CD4-positive, alpha-beta memory T cell (primary cell): Measurements from ENCODE around the gene HEPN1. TPM values are rescaled to one million over a fixed set of nuclear protein-coding genes. Genes with fewer than 3 reads are reported as not detected.

Experiments
- CTCF ChIA-PET: fragments of 350-600 bp; sonication (Branson Sonifier 250); formaldehyde crosslinking; loops from one replicate; lab custom pipeline; 2021; ENCODE audit warnings: inconsistent platforms; ENCODE audit not compliant: partially characterized antibody; lab: Charles Lee
- POLR2A ChIA-PET: fragments of 350-600 bp; sonication (Branson Sonifier 250); formaldehyde crosslinking; loops from one replicate; lab custom pipeline; 2021; ENCODE audit not compliant: partially characterized antibody; lab: Charles Lee
- DNase-seq, 5 donors: peaks; one replicate each; pipeline versions ENCODE4 v3.0.0 to v3.0.0-alpha.2; 2020 to 2022; ENCODE audit warnings: mixed read lengths in 1 of 5
- H3K27ac ChIP-seq: one replicate; pipeline ENCODE4 v1.7.0; 2013; ENCODE audit warnings: low read depth, low read length
- H3K27me3 ChIP-seq: 2 replicates; pipeline ENCODE4 v1.7.0; 2013; ENCODE audit warnings: mild to moderate bottlenecking, low read length, moderate library complexity; ENCODE audit not compliant: insufficient read depth
- H3K36me3 ChIP-seq: 2 replicates; pipeline ENCODE4 v1.7.0; 2013; ENCODE audit warnings: mild to moderate bottlenecking, low read length, moderate library complexity; ENCODE audit not compliant: insufficient read depth
- H3K4me1 ChIP-seq: 2 replicates; pipeline ENCODE4 v1.7.0; 2013; ENCODE audit warnings: mild to moderate bottlenecking, low read length, moderate library complexity; ENCODE audit not compliant: insufficient read depth
- H3K4me3 ChIP-seq, 2 donors: one replicate each; pipeline ENCODE4 v1.7.0; 2013; ENCODE audit warnings: low read length in 2 of 2, mild to moderate bottlenecking in 1 of 2
- H3K9me3 ChIP-seq, 2 donors: one replicate each; pipeline ENCODE4 v1.7.0; 2013; ENCODE audit warnings: low read length in 2 of 2, control low read depth in 1 of 2; ENCODE audit not compliant: control insufficient read depth in 1 of 2
- H3K27ac Mint-ChIP-seq, 7 donors: one replicate each; pipeline ENCODE4 v1.8.0; 2020 to 2021; ENCODE audit warnings: mixed read lengths in 7 of 7, mild to moderate bottlenecking in 6 of 7, inconsistent platforms in 3 of 7, moderate library complexity in 3 of 7
- H3K27me3 Mint-ChIP-seq, 2 donors: one replicate each; pipeline ENCODE4 v1.8.0; 2020 to 2021; ENCODE audit warnings: mixed read lengths in 2 of 2
- H3K36me3 Mint-ChIP-seq, 2 donors: one replicate each; pipeline ENCODE4 v1.8.0; 2020 to 2021; ENCODE audit warnings: mixed read lengths in 2 of 2, inconsistent platforms in 1 of 2, mild to moderate bottlenecking in 1 of 2
- H3K4me1 Mint-ChIP-seq, 4 donors: one replicate each; pipeline ENCODE4 v1.8.0; 2020 to 2021; ENCODE audit warnings: mixed read lengths in 4 of 4, mild to moderate bottlenecking in 1 of 4
- H3K4me3 Mint-ChIP-seq, 8 donors: one replicate each; pipeline ENCODE4 v1.8.0; 2020 to 2021; ENCODE audit warnings: mixed read lengths in 8 of 8, mild to moderate bottlenecking in 7 of 8, moderate library complexity in 6 of 8, inconsistent platforms in 3 of 8
- H3K9me3 Mint-ChIP-seq, 8 donors: one replicate each; pipeline ENCODE4 v1.8.0; 2020 to 2021; ENCODE audit warnings: mixed read lengths in 8 of 8, mild to moderate bottlenecking in 5 of 8, inconsistent platforms in 3 of 8, moderate library complexity in 1 of 8
- intact Hi-C: fragments of 100-400 bp; cut with micrococcal nuclease; formaldehyde crosslinking; loops from one replicate; pipeline ENCODE4 v1.15.1; 2023
- polyA plus RNA-seq, 2 donors: library from polyadenylated mRNA; unstranded; fragments of 300-500 nt; fragmentation: Illumina TruSeq; gene quantifications; one replicate each; pipeline ENCODE4 v1.2.3, GENCODE V29; 2021
- total RNA-seq, 2 experiments: library from RNA; stranded (reverse); gene quantifications; one replicate each; pipeline ENCODE4 v1.2.3, GENCODE V29; 2021

HEPN1 gene
- total and polyA plus RNA-seq, 4 experiments from 2014 or later: not detected

- no peaks in the 10 kb centered on the region for H3K36me3 ChIP-seq
- DNase-seq: no peak
- no peaks in the 10 kb centered on the region for H3K9me3 Mint-ChIP-seq
- H3K9me3 ChIP-seq: no peaks in the 10 kb centered on the region
- peaks cover 8 to 10% of the 10 kb centered on the region in 2 donors for H3K27me3 Mint-ChIP-seq
- H3K4me1 ChIP-seq: peaks cover 8% of the 10 kb centered on the region
- CTCF ChIA-PET: interaction anchor here (0.7 to 1.5 kb wide), 3 partner anchors 18 to 332 kb away, joined by 3 to 4 read pairs (median 4); no protein-coding TSS in a partner anchor
- H3K27ac Mint-ChIP-seq: no peak overlapping the region
- intact Hi-C loops: no loop called here
- no peak overlapping the region for H3K4me3 ChIP-seq
- H3K4me3 Mint-ChIP-seq: no peak overlapping the region
- H3K4me1 Mint-ChIP-seq: peaks cover 4 to 6% (median 4%) of the 10 kb centered on the region in 4 donors
- H3K27ac ChIP-seq: no peak overlapping the region
- POLR2A ChIA-PET: interaction anchor here (1.3 kb wide), 1 partner anchor 9 kb away, joined by 3 read pairs; no protein-coding TSS in a partner anchor
- no peaks in the 10 kb centered on the region for H3K27me3 ChIP-seq
- H3K36me3 Mint-ChIP-seq: no peaks in the 10 kb centered on the region
Measured at GRCh38 chr11:124941703-124942102, 22.7 kb downstream of the HEPN1 start.

- intact Hi-C loops: no loop called here
- Mint-ChIP-seq H3K27ac (no peak overlapping the region), H3K36me3 (no peaks in the 10 kb centered on the region), H3K9me3 (no peaks in the 10 kb centered on the region), H3K4me3 (no peak overlapping the region), H3K4me1 (peaks cover 4 to 6% (median 4%) of the 10 kb centered on the region in 4 donors), H3K27me3 (peaks cover 4 to 7% of the 10 kb centered on the region in 2 donors)
- no peaks in the 10 kb centered on the region for H3K36me3 ChIP-seq
- H3K27me3 ChIP-seq: no peaks in the 10 kb centered on the region
- H3K4me1 ChIP-seq: peaks cover 8% of the 10 kb centered on the region
- ChIA-PET CTCF (interaction anchor here (1.2 to 1.5 kb wide), 2 partner anchors 19 to 199 kb away, joined by 4 read pairs; no protein-coding TSS in a partner anchor), POLR2A (interaction anchor here (1.3 kb wide), 1 partner anchor 8 kb away, joined by 3 read pairs; no protein-coding TSS in a partner anchor)
- H3K9me3 ChIP-seq: no peaks in the 10 kb centered on the region
- no peak overlapping the region for H3K27ac ChIP-seq
- no peak for DNase-seq
- H3K4me3 ChIP-seq: no peak overlapping the region
Measured at GRCh38 chr11:124942466-124943253, 23.6 kb downstream of the HEPN1 start.

GRCh38 chr11:124943254-124943616 is 24.2 kb downstream of the HEPN1 start:
- Histone ChIP-seq H3K27ac (no peak overlapping the region), H3K9me3 (no peaks in the 10 kb centered on the region), H3K27me3 (no peaks in the 10 kb centered on the region), H3K36me3 (no peaks in the 10 kb centered on the region), H3K4me3 (no peak overlapping the region), H3K4me1 (peaks cover 8% of the 10 kb centered on the region)
- no peak for DNase-seq
- ChIA-PET CTCF (no interaction called here), POLR2A (interaction anchor here (1.5 kb wide), 1 partner anchor 11 kb away, joined by 10 read pairs; the partner anchor contains the start of gene CCDC15)
- Mint-ChIP-seq H3K9me3 (peaks cover 0 to 6% (median 2%) of the 10 kb centered on the region in 8 donors), H3K36me3 (peaks cover 1 to 5% of the 10 kb centered on the region in 2 donors), H3K4me1 (peaks cover 5 to 6% (median 6%) of the 10 kb centered on the region in 4 donors), H3K4me3 (no peak overlapping the region), H3K27ac (peak overlapping the region in 1 of 7 donors; percentile 53), H3K27me3 (peaks cover 4 to 7% of the 10 kb centered on the region in 2 donors)
- intact Hi-C loops: no loop called here

- no peak overlapping the region for H3K4me3 Mint-ChIP-seq
Measured at GRCh38 chr11:124943741-124944140, 24.7 kb downstream of the HEPN1 start.

GRCh38 chr11:124944565-124944964 is 25.5 kb downstream of the HEPN1 start:
- Histone ChIP-seq H3K27me3 (no peaks in the 10 kb centered on the region), H3K9me3 (no peaks in the 10 kb centered on the region), H3K36me3 (no peaks in the 10 kb centered on the region), H3K27ac (no peak overlapping the region), H3K4me1 (peaks cover 12% of the 10 kb centered on the region), H3K4me3 (no peak overlapping the region)
- Mint-ChIP-seq H3K9me3 (peaks cover 0 to 11% (median 6%) of the 10 kb centered on the region in 8 donors), H3K36me3 (peaks cover 2 to 8% of the 10 kb centered on the region in 2 donors), H3K4me1 (peaks cover 7 to 16% (median 13%) of the 10 kb centered on the region in 4 donors), H3K27ac (no peak overlapping the region), H3K4me3 (no peak overlapping the region), H3K27me3 (peaks cover 3 to 7% of the 10 kb centered on the region in 2 donors)
- DNase-seq: no peak
- intact Hi-C loops: no loop called here
- ChIA-PET CTCF (interaction anchor here (1.0 kb wide), 1 partner anchor 9 kb away, joined by 5 read pairs; no protein-coding TSS in a partner anchor), POLR2A (interaction anchor here (1.5 kb wide), 1 partner anchor 9 kb away, joined by 10 read pairs; the partner anchor contains the start of gene CCDC15)

More at GRCh38 chr11:124943741-124944140, 24.7 kb downstream of the HEPN1 start:
- Histone ChIP-seq H3K27me3 (no peaks in the 10 kb centered on the region), H3K27ac (no peak overlapping the region), H3K4me1 (peaks cover 8% of the 10 kb centered on the region), H3K4me3 (no peak overlapping the region), H3K9me3 (no peaks in the 10 kb centered on the region), H3K36me3 (no peaks in the 10 kb centered on the region)
- intact Hi-C loops: no loop called here
- Mint-ChIP-seq H3K36me3 (peaks cover 2 to 8% of the 10 kb centered on the region in 2 donors), H3K9me3 (peaks cover 0 to 11% (median 5%) of the 10 kb centered on the region in 8 donors), H3K4me1 (peaks cover 7 to 11% (median 8%) of the 10 kb centered on the region in 4 donors), H3K27me3 (peaks cover 3 to 7% of the 10 kb centered on the region in 2 donors), H3K27ac (peak overlapping the region in 3 of 7 donors; percentile 4 to 71 (median 42))
- ChIA-PET POLR2A (interaction anchor here (1.5 kb wide), 1 partner anchor 10 kb away, joined by 10 read pairs; the partner anchor contains the start of gene CCDC15), CTCF (interaction anchor here (1.0 kb wide), 1 partner anchor 10 kb away, joined by 5 read pairs; no protein-coding TSS in a partner anchor)
- no peak for DNase-seq

GRCh38 chr11:124945826-124946225 is 26.8 kb downstream of the HEPN1 start:
- Mint-ChIP-seq H3K27me3 (peaks cover 3% of the 10 kb centered on the region in 2 donors), H3K36me3 (peaks cover 2 to 8% of the 10 kb centered on the region in 2 donors), H3K4me1 (peaks cover 7 to 21% (median 17%) of the 10 kb centered on the region in 4 donors), H3K4me3 (no peak overlapping the region), H3K27ac (no peak overlapping the region), H3K9me3 (peaks cover 0 to 11% (median 6%) of the 10 kb centered on the region in 8 donors)
- no peak for DNase-seq
- no peaks in the 10 kb centered on the region for H3K9me3 ChIP-seq
- ChIA-PET CTCF (interaction anchor here (1.5 kb wide), 1 partner anchor 70 kb away, joined by 6 read pairs; no protein-coding TSS in a partner anchor), POLR2A (no interaction called here)
- no peak overlapping the region for H3K27ac ChIP-seq
- H3K4me3 ChIP-seq: no peak overlapping the region
- intact Hi-C loops: no loop called here
- no peaks in the 10 kb centered on the region for H3K27me3 ChIP-seq
- H3K4me1 ChIP-seq: peaks cover 24% of the 10 kb centered on the region
- H3K36me3 ChIP-seq: no peaks in the 10 kb centered on the region

GRCh38 chr11:124946735-124947141 is 27.7 kb downstream of the HEPN1 start:
- DNase-seq: no peak

More at GRCh38 chr11:124946735-124947141, 27.7 kb downstream of the HEPN1 start:
- peaks cover 0 to 11% (median 6%) of the 10 kb centered on the region in 8 donors for H3K9me3 Mint-ChIP-seq
- ChIA-PET CTCF (no interaction called here), POLR2A (no interaction called here)
- no peaks in the 10 kb centered on the region for H3K36me3 ChIP-seq
- no peak overlapping the region for H3K4me3 ChIP-seq
- H3K4me1 ChIP-seq: peaks cover 33% of the 10 kb centered on the region
- H3K27me3 ChIP-seq: no peaks in the 10 kb centered on the region
- peaks cover 2 to 8% of the 10 kb centered on the region in 2 donors for H3K36me3 Mint-ChIP-seq
- intact Hi-C loops: no loop called here
- H3K4me1 Mint-ChIP-seq: peaks cover 7 to 21% (median 17%) of the 10 kb centered on the region in 4 donors
- H3K27ac Mint-ChIP-seq: no peak overlapping the region
- no peak overlapping the region for H3K27ac ChIP-seq
- peaks cover 0 to 3% of the 10 kb centered on the region in 2 donors for H3K27me3 Mint-ChIP-seq
- H3K9me3 ChIP-seq: no peaks in the 10 kb centered on the region
- no peak overlapping the region for H3K4me3 Mint-ChIP-seq
